Retinal pigment epithelial cell (primary cell): ENCODE results near the gene GPR39.

ENCODE experiments used
- DNase-seq: peaks from one replicate; pipeline ENCODE4 v3.0.0-alpha.2; 2010; ENCODE audit warnings: low read depth
- H3K4me3 ChIP-seq: 2 replicates; pipeline ENCODE4 v1.5.1; 2011; ENCODE audit warnings: mild to moderate bottlenecking, low read length, control low read depth, moderate library complexity
- CTCF ChIP-seq: conservative IDR thresholded peaks from 2 replicates; pipeline ENCODE4 v1.5.1; 2011; ENCODE audit warnings: low read depth, low read length, control low read depth, inconsistent platforms

Gene GPR39

DNA sequence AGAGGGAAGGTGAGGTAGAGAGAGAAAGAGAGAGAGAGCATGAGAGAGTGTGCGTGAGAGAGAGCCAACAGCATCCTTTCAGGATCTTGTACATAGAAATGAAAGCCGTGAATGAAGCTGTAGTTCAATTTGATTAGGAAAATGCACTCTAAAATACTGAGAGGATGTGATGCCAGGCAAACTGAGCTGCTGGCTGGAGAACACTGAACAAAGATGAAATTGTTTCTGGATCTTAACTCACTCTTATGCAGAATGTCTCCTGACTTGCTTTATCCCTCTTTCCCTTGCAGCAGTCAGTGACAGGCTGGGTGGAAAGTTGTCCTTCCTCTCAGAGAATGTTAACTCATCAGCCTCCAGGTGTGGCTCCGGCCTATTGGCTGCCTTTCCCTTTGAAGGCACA lies 242.7 kb downstream of the GPR39 start:
- no peak overlapping the region for H3K4me3 ChIP-seq
- no peak for TF ChIP-seq CTCF
- no peak for DNase-seq

GRCh38 chr2:132662732-132663131 lies 246.1 kb downstream of the GPR39 start:
- no peak overlapping the region for H3K4me3 ChIP-seq
- no peak for DNase-seq
- no peak for TF ChIP-seq CTCF

GRCh38 chr2:132664096-132664495 lies 247.5 kb downstream of the GPR39 start:
- DNase-seq: no peak
- no peak for TF ChIP-seq CTCF
- no peak overlapping the region for H3K4me3 ChIP-seq

GRCh38 chr2:132665401-132666140 lies 249.0 kb downstream of the GPR39 start:
- no peak overlapping the region for H3K4me3 ChIP-seq
- TF ChIP-seq CTCF: no peak
- DNase-seq: no peak

GRCh38 chr2:132667706-132668105 lies 251.1 kb downstream of the GPR39 start:
- no peak for TF ChIP-seq CTCF
- H3K4me3 ChIP-seq: no peak overlapping the region
- no peak for DNase-seq

DNA sequence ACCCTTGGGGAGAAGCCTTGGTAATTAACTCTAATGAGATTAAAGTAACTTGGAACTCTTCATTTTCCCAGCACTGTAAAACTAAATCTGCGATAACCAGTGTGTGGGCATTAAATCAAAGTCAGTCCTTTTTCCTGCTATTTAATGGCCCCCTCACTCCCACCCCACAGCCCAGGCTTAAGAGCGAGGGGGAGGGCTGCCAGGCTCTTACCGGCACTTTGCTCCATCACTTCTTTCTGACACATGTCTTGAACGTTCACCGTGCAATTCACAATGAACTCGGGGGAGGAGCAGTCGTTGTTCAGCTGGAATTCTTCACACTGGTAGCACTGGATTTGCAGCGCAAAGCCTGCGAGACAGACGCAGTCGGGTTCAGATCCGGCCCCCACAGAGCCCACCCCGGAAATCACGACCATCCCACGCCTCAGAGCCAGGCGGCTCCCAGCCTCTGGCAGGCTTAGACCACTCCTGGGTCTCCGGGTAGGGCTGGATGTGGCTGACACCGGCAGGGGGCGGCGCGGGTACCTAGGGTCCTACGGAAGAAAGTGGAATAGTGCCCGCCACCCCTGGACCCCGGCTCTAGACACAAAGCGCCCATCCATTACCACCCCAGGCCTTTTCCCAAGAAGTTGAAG lies 251.7 kb downstream of the GPR39 start:
- TF ChIP-seq CTCF: peak; percentile 55
- peak overlapping the region; percentile 49 for H3K4me3 ChIP-seq
- DNase-seq: no peak
